MM.1S (cell line): Measurements from ENCODE around the gene R3HDML.

ENCODE experiments used
- EZH2 ChIP-seq: fragments of 300-600 bp; sonication (generic); optimal IDR thresholded peaks from 2 replicates; pipeline ENCODE3; 2017; ENCODE audit warnings: low read depth, mild to moderate bottlenecking, antibody characterized with exemption, low read length, mixed read lengths
- EZH2phosphoT487 ChIP-seq: fragments of 300-600 bp; sonication (generic); IDR thresholded peaks from 2 replicates; pipeline ENCODE4 v1.6.1; 2018; ENCODE audit warnings: antibody characterized with exemption, low read length
- TF ChIP-seq, protein P1 (sequence below): fragments of 300-600 bp; sonication (generic); IDR thresholded peaks from 2 replicates; pipeline ENCODE4 v1.5.1; 2016; ENCODE audit warnings: antibody characterized with exemption, low read length, mixed read lengths

DNA sequence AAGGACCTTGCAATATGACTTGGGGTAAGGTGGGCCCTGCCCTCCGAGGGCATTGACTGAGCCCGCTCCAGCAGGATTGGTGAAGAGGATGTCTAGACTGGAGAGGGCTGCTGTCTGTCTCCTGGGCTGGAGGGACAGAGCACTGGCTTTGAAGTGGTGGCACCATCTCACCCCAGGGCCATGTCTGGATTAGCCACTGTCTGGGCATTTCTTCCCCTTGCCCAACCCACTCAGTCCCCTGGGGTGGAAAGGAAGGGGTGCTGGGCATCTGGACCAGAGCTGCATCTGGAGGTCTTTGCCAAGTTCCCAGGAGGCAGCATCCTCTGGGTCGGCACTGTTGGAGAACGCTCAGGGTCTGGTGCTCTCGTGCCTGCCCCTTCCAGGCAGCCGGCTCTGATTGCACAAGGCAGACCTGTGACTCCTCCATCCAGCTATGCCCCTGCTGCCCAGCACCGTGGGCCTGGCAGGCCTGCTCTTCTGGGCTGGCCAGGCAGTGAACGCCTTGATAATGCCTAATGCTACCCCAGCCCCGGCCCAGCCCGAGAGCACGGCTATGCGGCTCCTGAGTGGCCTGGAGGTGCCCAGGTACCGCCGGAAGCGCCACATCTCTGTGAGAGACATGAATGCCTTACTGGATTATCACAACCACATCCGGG is at the start of gene R3HDML:
- TF ChIP-seq, protein P1, sequence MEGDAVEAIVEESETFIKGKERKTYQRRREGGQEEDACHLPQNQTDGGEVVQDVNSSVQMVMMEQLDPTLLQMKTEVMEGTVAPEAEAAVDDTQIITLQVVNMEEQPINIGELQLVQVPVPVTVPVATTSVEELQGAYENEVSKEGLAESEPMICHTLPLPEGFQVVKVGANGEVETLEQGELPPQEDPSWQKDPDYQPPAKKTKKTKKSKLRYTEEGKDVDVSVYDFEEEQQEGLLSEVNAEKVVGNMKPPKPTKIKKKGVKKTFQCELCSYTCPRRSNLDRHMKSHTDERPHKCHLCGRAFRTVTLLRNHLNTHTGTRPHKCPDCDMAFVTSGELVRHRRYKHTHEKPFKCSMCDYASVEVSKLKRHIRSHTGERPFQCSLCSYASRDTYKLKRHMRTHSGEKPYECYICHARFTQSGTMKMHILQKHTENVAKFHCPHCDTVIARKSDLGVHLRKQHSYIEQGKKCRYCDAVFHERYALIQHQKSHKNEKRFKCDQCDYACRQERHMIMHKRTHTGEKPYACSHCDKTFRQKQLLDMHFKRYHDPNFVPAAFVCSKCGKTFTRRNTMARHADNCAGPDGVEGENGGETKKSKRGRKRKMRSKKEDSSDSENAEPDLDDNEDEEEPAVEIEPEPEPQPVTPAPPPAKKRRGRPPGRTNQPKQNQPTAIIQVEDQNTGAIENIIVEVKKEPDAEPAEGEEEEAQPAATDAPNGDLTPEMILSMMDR = no peak
- no peak for TF ChIP-seq EZH2
- no peak for TF ChIP-seq EZH2phosphoT487
